Hepatocyte (in vitro differentiated cells): ENCODE results near the gene MICB.

ENCODE experiments used
- EZH2 ChIP-seq: fragments of 200-600 bp; sonication (generic); IDR thresholded peaks from 2 replicates; pipeline ENCODE4 v1.6.1; 2016; ENCODE audit warnings: antibody characterized with exemption, mild to moderate bottlenecking, borderline replicate concordance
- EZH2phosphoT487 ChIP-seq: fragments of 200-600 bp; sonication (generic); IDR thresholded peaks from one replicate; pipeline ENCODE4 v1.6.1; 2018; ENCODE audit warnings: antibody characterized with exemption, mild to moderate bottlenecking, low read depth, moderate library complexity; ENCODE audit not compliant: unreplicated experiment, severe bottlenecking
- TF ChIP-seq, protein P1 (sequence below): fragments of 200-600 bp; sonication (generic); IDR thresholded peaks from 2 replicates; pipeline ENCODE4 v1.5.1; 2016; ENCODE audit warnings: antibody characterized with exemption, mild to moderate bottlenecking; ENCODE audit not compliant: poor library complexity

DNA sequence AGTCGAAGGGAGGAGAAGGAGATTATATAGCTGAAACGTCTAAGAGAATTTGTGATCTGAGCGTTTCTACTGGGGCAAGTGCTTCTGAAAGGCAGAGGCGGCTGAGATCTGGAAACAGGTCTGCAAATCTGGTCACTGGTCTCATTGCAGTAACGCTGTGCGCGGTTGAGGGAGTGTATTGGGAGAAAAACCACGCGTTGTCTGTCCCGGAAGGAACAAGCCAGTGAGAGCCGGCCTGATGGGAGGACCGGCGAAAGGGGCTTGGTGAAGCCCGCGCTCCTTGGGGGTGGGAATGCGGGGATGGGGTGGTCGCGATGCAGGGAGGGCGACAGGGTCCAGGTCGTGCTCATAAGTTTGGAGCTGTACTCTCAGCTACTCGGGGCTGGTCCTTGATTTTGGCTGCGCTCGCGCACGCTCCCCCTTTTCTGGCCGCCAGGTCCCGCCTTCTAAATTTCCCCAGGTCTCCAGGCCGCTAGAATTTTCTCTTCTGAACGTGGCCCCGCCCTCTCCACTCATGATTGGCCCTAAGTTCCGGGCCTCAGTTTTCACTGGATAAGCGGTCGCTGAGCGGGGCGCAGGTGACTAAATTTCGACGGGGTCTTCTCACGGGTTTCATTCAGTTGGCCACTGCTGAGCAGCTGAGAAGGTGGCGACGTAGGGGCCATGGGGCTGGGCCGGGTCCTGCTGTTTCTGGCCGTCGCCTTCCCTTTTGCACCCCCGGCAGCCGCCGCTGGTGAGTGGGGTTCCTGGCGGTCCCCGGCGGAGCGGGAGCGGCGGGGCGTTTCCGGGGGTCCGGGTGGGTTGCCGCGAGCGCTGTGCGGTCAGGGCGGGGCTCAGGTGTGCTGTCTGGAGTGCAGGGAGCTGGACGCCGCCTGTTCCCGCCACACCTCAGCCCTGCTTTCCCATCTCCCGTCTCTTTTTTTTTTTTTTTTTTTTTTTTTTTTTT, at the start of gene MICB:
- TF ChIP-seq, protein P1, sequence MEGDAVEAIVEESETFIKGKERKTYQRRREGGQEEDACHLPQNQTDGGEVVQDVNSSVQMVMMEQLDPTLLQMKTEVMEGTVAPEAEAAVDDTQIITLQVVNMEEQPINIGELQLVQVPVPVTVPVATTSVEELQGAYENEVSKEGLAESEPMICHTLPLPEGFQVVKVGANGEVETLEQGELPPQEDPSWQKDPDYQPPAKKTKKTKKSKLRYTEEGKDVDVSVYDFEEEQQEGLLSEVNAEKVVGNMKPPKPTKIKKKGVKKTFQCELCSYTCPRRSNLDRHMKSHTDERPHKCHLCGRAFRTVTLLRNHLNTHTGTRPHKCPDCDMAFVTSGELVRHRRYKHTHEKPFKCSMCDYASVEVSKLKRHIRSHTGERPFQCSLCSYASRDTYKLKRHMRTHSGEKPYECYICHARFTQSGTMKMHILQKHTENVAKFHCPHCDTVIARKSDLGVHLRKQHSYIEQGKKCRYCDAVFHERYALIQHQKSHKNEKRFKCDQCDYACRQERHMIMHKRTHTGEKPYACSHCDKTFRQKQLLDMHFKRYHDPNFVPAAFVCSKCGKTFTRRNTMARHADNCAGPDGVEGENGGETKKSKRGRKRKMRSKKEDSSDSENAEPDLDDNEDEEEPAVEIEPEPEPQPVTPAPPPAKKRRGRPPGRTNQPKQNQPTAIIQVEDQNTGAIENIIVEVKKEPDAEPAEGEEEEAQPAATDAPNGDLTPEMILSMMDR, result no peak
- TF ChIP-seq EZH2phosphoT487 (no peak), EZH2 (no peak)
